Measurements from ENCODE around the gene ZSCAN31. TPM values are rescaled to one million over a fixed set of nuclear protein-coding genes. Genes with fewer than 3 reads are reported as not detected.

The ZSCAN31 gene
- total RNA-seq, 1 donor from 2014 or later, result 5.8 TPM

GRCh38 chr6:28377879-28378278, 41.9 kb upstream of the ZSCAN31 start:
- TF ChIP-seq, protein P1, sequence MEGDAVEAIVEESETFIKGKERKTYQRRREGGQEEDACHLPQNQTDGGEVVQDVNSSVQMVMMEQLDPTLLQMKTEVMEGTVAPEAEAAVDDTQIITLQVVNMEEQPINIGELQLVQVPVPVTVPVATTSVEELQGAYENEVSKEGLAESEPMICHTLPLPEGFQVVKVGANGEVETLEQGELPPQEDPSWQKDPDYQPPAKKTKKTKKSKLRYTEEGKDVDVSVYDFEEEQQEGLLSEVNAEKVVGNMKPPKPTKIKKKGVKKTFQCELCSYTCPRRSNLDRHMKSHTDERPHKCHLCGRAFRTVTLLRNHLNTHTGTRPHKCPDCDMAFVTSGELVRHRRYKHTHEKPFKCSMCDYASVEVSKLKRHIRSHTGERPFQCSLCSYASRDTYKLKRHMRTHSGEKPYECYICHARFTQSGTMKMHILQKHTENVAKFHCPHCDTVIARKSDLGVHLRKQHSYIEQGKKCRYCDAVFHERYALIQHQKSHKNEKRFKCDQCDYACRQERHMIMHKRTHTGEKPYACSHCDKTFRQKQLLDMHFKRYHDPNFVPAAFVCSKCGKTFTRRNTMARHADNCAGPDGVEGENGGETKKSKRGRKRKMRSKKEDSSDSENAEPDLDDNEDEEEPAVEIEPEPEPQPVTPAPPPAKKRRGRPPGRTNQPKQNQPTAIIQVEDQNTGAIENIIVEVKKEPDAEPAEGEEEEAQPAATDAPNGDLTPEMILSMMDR (IDR thresholded peaks at IDR 0.05; ENCODE audit: unreplicated experiment), result no peak
- Mint-ChIP-seq H3K27me3 (ENCODE audit: low read depth) (no peaks in the 10 kb centered on the region), H3K4me3 (no peak overlapping the region), H3K4me1 (peaks cover 9% of the 10 kb centered on the region), H3K9me3 (peaks cover 5% of the 10 kb centered on the region), H3K27ac (no peak overlapping the region), H3K36me3 (peaks cover 48% of the 10 kb centered on the region)
- no peak for DNase-seq (ENCODE audit: low spot score in 2 of 2, unreplicated experiment in 2 of 2)

DNA sequence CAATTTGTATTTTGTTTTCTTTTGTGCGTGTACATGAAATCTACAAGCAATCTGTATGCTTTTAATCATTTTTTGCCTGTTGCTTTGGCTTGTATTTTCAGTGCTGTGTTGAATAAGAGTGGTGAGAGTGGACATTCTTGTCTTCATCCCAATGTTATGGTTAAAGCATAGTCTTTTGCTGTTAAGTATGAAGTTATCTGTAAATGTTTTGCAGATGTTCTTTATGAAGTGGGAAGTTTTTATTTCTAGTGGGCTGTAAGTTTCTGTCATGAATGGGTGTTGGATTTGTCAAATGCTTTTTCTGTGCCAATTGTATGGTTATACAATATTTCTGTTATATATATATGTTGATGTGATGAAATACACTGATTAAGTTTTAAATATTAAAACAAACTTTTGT, 38.0 kb upstream of the ZSCAN31 start:
- no peak overlapping the region for H3K4me3 Mint-ChIP-seq
- H3K4me1 Mint-ChIP-seq, result no peaks in the 10 kb centered on the region
- TF ChIP-seq, protein P1 (IDR thresholded peaks at IDR 0.05; ENCODE audit: unreplicated experiment), result no peak
- no peak overlapping the region for H3K27ac Mint-ChIP-seq
- H3K36me3 Mint-ChIP-seq, result peaks cover 30% of the 10 kb centered on the region
- H3K27me3 Mint-ChIP-seq (ENCODE audit: low read depth), result no peaks in the 10 kb centered on the region
- DNase-seq (ENCODE audit: low spot score in 2 of 2, unreplicated experiment in 2 of 2), result no peak
- no peaks in the 10 kb centered on the region for H3K9me3 Mint-ChIP-seq

GRCh38 chr6:28371706-28372451, 35.9 kb upstream of the ZSCAN31 start:
- Mint-ChIP-seq H3K4me1 (no peaks in the 10 kb centered on the region), H3K27me3 (ENCODE audit: low read depth) (no peaks in the 10 kb centered on the region), H3K27ac (no peak overlapping the region), H3K9me3 (no peaks in the 10 kb centered on the region), H3K36me3 (peaks cover 24% of the 10 kb centered on the region), H3K4me3 (no peak overlapping the region)
- DNase-seq (ENCODE audit: low spot score in 2 of 2, unreplicated experiment in 2 of 2), result no peak
- TF ChIP-seq, protein P1 (IDR thresholded peaks at IDR 0.05; ENCODE audit: unreplicated experiment), result no peak

- H3K4me3 Mint-ChIP-seq, result no peak overlapping the region
- H3K27me3 Mint-ChIP-seq (ENCODE audit: low read depth), result no peaks in the 10 kb centered on the region
- peaks cover 27% of the 10 kb centered on the region for H3K36me3 Mint-ChIP-seq
- H3K27ac Mint-ChIP-seq, result no peak overlapping the region
- H3K9me3 Mint-ChIP-seq, result no peaks in the 10 kb centered on the region
- TF ChIP-seq, protein P1 (IDR thresholded peaks at IDR 0.05; ENCODE audit: unreplicated experiment), result no peak
- no peak for DNase-seq (ENCODE audit: low spot score in 2 of 2, unreplicated experiment in 2 of 2)
- no peaks in the 10 kb centered on the region for H3K4me1 Mint-ChIP-seq
Measured at GRCh38 chr6:28371280-28371679, 35.3 kb upstream of the ZSCAN31 start.

DNA sequence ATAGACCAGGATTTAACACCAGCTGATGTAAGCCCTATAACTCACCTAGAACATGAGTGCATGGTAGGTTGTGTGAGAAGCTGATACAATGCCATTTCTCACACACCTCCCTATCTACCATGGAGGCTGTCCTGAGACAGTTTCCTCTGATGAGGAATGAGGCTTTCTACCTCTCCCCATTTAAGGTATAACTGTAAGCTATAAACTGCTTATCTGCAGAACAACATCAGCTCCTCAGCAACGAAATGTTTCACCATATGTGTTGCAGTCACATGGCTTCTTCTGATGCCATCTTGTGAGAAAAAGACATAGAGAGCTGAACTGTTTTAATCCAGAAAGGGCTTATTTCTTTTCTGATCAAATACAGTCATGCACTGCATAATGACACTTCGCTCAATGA, 34.5 kb upstream of the ZSCAN31 start:
- peaks cover 31% of the 10 kb centered on the region for H3K36me3 Mint-ChIP-seq
- no peak overlapping the region for H3K27ac Mint-ChIP-seq
- H3K4me3 Mint-ChIP-seq, result no peak overlapping the region
- no peaks in the 10 kb centered on the region for H3K9me3 Mint-ChIP-seq
- no peak for DNase-seq (ENCODE audit: low spot score in 2 of 2, unreplicated experiment in 2 of 2)
- TF ChIP-seq, protein P1 (IDR thresholded peaks at IDR 0.05; ENCODE audit: unreplicated experiment), result no peak
- H3K4me1 Mint-ChIP-seq, result no peaks in the 10 kb centered on the region
- H3K27me3 Mint-ChIP-seq (ENCODE audit: low read depth), result no peaks in the 10 kb centered on the region
